GM21737 (cell line): Measurements from ENCODE around the gene CD79B.

Experiments
- ATAC-seq: cut with Tn5 transposase; IDR thresholded peaks from one replicate; pipeline ENCODE4 v1.9.1; 2021; ENCODE audit warnings: mild to moderate bottlenecking, moderate library complexity; ENCODE audit not compliant: unreplicated experiment

The CD79B gene

GRCh38 chr17:63931981-63932561 is at the start of gene CD79B:
Gene CD79B, minus strand, starts transcription at chr17:63932331. Its CDS starts 70 bp downstream, at chr17:63932261.
- ATAC-seq, result peak; percentile 75

GRCh38 chr17:63978272-63979200 is 46.4 kb upstream of the CD79B start:
- no peak for ATAC-seq

GRCh38 chr17:63976702-63977101 is 44.6 kb upstream of the CD79B start:
- no peak for ATAC-seq

DNA sequence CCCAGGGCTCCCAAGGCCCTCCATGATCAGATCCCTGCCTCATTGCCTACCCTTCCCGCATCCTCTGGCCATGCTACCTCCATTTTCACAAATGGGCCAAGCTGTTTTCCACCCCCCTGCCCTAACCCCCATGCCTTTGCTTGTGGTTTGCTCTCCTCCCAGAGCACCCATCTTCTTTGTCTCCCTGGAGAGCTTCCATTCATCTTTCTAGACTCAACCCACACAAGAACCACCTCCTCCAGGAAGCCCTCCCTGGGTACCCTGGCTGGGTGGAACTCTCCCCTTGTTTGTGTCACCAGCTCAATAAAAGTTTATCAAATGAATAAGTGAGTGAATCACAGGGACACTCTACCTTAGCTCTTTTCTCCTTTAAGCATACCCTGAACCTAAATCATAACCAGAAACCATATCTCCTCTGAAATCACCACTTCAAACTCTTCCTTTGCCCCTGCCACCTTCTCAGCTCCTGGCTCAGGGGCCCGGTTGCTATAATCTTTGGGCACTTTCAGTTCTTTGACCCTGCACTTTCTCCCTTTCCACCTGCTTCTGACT is 43.5 kb upstream of the CD79B start:
- no peak for ATAC-seq

GRCh38 chr17:63974594-63975192 is 42.6 kb upstream of the CD79B start:
- ATAC-seq, result no peak

DNA sequence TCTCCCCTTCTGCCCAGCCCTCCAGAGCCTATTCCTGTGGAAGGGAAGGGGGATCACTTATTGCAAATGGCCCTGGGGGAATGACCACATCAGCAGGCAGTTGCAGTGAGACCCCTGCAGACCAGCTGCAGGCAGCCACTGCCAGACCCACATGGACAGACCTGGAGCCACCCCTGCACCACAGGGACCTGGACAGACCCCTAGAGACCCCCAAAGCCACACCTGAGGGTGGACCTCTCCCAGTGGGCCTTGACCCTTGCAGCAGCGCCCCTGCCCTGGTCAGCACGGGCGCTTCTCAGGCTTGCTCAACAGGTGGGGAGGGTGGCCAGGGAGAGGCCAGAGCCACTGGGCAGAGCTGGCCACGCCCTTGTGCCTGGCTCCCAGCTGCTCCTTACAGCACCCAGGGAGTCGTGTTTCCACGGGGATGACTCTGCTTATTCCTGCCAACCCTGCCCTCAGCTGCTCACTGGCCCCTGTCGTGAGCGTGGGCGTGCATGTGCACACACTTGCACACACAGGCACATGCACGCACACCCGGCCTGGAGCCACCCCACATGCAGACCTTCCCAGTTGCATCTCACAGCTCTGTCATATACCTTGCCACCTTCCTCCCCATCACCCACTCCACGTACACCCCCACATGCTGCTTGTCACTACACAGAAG is 41.9 kb upstream of the CD79B start:
- no peak for ATAC-seq

DNA sequence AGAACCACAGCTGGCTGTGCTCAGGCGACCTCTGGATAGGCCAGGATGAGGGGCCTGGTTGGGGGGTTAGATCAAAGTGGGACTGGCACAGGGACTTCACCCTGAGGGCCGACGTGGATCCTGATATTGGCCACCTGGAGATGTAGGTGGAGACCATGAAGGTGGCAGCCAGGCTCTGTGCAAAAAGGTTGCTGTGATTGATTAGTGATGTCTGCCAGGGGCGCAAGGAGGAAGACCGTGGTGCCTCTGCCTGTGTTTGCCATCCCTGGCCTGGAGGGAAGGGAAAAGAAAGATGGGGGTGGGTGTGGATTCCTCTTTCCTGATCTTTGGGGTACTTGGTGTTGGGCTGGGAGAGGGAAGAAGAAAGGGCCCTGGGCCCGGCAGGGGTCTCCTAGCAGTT is 41.1 kb upstream of the CD79B start:
- no peak for ATAC-seq

- no peak for ATAC-seq
Observed at GRCh38 chr17:63972796-63973195, 40.7 kb upstream of the CD79B start, which contains the start of gene SCN4A. Gene SCN4A, minus strand, starts transcription at chr17:63972918. Its CDS starts 77 bp downstream, at chr17:63972841.

- no peak for ATAC-seq
Observed at GRCh38 chr17:63969278-63969677, 37.1 kb upstream of the CD79B start.

GRCh38 chr17:63967953-63968352 is 35.8 kb upstream of the CD79B start:
- ATAC-seq, result no peak

DNA sequence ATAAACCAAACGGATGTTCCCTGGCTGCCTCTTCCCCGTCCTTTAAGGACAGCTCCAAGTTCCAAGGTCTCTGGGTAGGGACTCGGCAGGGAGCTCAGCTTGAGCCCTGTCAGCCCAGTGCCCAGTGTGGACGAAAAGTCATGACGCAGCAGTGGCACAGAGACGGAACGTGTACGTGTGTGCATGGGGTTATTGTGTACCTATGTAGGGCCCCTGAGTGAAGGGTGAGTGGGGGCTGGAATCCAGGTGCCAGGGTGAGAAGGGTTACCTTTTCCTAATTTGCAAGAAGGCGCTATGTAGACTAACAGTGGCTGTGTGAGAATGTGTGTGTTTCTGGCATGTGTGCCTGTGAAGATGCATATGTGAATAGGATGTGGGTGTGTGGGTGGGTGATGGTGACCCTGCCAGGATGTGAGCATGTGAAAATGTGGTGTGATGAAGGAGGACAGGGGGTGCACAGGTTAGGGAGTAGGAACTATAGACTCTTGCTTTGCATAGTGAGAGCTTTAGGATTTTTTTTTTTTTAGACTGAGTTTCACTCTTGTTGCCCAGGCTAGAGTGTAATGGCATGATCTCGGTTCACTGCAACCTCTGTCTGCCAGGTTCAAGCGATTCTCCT is 34.6 kb upstream of the CD79B start:
- no peak for ATAC-seq

GRCh38 chr17:63963123-63963522 is 31.0 kb upstream of the CD79B start:
- no peak for ATAC-seq

DNA sequence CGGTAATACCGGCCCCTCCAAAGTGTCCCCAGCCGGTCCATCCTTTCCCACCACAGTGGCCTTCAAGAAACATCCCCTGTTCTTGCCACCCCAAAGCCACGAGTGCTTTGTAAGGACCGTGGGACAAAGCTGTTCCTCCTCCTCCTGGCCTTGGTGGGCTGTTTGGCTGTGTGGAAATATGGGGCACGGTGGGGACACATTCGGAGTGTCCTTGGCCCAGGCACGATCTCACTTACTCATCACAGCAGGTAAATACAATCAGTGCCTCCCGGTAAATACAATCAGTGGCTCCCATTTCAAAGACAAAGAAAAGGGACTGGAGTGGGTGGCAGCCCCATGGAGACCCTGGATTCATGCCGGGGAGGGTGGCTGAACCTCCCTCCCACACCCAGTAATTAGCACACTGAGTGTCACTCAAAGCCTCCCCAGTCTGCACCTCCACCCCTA is 30.2 kb upstream of the CD79B start:
- no peak for ATAC-seq

DNA sequence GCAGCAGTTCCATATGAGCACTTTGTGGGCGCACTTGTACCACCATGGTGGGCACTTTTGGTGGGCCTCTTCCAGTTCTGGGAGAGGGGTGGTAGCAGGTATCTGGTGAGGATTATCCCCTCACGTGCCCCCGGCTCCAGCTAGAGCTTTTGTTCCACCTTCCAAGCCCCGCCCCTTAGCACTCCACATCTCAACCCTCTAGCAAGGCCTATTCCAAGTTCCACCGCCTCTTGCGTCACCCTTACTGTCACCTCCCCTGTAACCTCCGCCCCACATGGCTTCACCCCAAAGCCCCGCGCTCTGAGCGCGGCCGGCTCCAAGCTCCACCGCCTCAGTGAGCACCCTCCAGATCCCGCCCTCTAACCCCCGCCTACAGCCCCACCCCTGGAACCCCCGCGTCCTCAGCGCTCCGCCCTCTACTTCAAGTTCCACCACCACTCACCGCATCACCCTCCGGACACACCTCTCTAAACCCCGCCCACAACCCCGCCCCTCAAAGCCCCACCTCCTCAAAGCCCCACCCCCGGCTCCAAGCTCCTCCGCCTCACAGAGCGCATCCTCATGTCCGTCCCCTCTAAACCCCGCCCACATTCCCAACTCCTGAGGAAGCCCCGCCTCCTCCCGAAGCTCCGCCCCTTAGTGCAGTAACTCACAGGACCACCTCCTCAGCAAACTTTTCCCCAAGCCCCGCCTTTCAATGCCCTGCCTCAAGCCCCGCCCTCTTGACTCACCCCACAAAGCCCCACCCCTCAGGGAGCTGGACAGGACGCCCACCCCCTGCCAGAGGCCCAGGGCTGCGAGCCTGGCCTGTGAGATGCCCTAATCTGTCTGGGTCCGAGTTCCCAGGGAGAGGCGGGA is 29.5 kb upstream of the CD79B start:
- ATAC-seq, result no peak

GRCh38 chr17:63960430-63960829 is 28.3 kb upstream of the CD79B start:
- ATAC-seq, result no peak

DNA sequence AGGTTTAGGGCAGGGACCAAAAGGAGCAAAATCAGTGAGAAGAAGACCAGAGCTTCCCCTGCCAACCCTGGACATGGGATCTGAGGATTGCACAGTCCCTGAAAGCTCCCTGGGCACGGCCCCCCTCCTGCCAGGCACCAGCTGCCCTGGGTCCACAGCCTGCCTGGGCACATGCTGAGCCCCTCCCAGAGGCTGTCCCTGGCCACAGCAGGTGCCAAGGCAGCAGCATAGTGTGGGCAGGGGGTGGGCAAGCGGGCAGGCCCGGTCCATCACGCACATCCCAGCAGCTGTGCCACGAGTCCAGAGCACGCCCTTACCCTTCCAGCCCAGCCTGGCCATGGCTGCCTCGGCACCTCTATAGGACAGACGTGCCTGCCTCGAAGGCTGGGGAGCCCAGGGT is 27.9 kb upstream of the CD79B start:
- no peak for ATAC-seq

DNA sequence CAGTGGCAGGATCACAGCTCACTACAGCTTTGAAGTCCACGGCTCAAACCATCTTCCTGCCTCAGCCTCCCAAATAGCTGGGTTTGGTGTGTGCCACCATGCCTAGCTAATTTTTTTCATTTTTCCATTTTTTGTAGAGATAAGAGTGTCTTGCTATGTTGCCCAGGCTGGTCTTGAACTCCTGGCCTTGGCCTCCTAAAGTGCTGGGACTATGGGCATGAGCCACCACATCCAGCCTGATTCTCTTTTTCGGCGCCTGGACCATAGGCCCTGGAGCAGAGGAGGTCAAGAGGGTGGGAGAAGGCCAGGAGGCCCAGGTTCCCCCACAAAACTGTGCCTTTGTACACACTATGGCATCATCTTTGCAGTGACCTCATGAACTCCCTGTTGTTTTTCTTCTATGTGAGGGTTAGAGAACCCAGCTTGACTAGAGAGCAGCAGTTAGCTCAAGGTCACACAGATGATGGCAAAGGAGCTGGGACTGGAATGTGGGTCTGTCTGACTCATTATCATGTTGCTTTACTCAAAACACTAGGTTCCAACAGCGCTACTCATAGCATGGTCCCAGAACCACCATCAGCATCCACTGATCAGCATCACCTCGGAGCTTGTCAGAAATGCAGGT is 24.3 kb upstream of the CD79B start:
- no peak for ATAC-seq

GRCh38 chr17:63955791-63956190 is 23.7 kb upstream of the CD79B start:
- no peak for ATAC-seq

DNA sequence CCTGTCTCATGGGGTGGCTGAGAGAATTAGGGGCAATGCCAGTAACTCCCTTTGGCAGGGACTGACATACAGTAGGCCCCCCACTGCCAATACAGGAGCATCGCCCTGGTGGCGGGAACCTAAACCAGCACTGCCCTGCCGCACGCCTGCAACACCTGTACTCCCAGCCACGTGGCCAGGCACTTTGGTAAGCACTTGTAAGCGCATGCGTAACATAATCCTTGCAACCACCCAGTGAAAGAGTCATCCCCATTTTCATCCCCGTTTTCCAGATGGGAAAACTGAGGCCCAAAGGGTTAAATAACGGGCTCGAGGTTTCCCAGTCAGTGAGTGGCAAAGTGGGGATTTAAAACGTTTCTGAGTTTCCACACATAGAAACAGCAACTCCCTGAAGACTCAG is 23.1 kb upstream of the CD79B start:
- ATAC-seq, result no peak
